ENCODE data around the gene PRDM16.

GRCh38 chr1:3323021-3323795 lies 254.2 kb downstream of the PRDM16 start:
- TF ChIP-seq, protein P1, sequence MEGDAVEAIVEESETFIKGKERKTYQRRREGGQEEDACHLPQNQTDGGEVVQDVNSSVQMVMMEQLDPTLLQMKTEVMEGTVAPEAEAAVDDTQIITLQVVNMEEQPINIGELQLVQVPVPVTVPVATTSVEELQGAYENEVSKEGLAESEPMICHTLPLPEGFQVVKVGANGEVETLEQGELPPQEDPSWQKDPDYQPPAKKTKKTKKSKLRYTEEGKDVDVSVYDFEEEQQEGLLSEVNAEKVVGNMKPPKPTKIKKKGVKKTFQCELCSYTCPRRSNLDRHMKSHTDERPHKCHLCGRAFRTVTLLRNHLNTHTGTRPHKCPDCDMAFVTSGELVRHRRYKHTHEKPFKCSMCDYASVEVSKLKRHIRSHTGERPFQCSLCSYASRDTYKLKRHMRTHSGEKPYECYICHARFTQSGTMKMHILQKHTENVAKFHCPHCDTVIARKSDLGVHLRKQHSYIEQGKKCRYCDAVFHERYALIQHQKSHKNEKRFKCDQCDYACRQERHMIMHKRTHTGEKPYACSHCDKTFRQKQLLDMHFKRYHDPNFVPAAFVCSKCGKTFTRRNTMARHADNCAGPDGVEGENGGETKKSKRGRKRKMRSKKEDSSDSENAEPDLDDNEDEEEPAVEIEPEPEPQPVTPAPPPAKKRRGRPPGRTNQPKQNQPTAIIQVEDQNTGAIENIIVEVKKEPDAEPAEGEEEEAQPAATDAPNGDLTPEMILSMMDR (IDR thresholded peaks at IDR 0.05) = no peak
- no peak for TF ChIP-seq POLR2A (IDR thresholded peaks at IDR 0.05)
